ENCODE measurements around the gene PDE4B.

PDE4B gene

DNA sequence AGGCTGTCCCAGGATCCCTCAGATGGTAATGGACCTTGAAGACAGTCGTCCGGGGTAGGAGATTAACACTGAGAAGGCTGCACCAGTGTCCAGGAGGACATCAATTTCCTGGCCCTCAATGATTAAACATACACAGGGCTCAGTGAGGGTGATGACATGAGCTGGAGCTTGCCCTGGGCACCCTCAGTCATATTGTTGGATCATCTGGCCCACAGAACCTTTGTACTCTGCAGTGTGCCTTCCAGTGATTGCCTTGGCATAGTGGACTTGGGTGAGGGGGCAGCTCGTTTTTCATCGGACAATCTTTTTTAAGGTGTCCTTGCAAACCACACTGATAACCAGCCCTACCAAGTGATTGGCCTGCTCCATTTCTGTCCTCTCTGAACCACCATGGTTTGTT, 630.1 kb downstream of the PDE4B start:
- no peak for DNase-seq (ENCODE audit: low read depth)
